A549 (cell line): ENCODE data around the gene ELAVL4. TPM values are rescaled to one million over a fixed set of nuclear protein-coding genes. Genes with fewer than 3 reads are reported as not detected.

ENCODE experiments used
- ATAC-seq, 2 experiments: fragments of 200-7000 bp in 1 of 2; fragments of >200 bp in 1 of 2; cut with Nextera tagmentation in 1 of 2; cut with Tn5 transposase in 1 of 2; 3 replicates each; pipeline versions ENCODE4 v1.8.0 to v1.9.1; 2018 to 2020; ENCODE audit warnings: mild to moderate bottlenecking in 1 of 2, moderate library complexity in 1 of 2
- CTCF ChIA-PET: fragments of 300-600 bp; sonication (Branson Sonifier 250); formaldehyde crosslinking; extraction: SDS; loops from one replicate; lab custom pipeline; 2021; ENCODE audit warnings: antibody characterized with exemption, inconsistent platforms; lab: Yijun Ruan, JAX
- POLR2A ChIA-PET: fragments of 350-600 bp; formaldehyde crosslinking; extraction: SDS; loops from one replicate; lab custom pipeline; 2021; ENCODE audit warnings: antibody characterized with exemption, inconsistent platforms; lab: Yijun Ruan, JAX
- DNase-seq, 2 experiments: peaks; one replicate each; pipeline versions ENCODE4 v3.0.0 to v3.0.0-alpha.2; 2011 to 2016; ENCODE audit warnings: low read depth in 1 of 2, low spot score in 1 of 2
- FAIRE-seq: peaks from 2 replicates; lab custom pipeline; 2011; peaks lifted over from hg19 to GRCh38; lab: Jason Lieb, UNC
- H3K27ac ChIP-seq, 2 experiments: fragments of >200 bp; sonication (Bioruptor Twin); formaldehyde crosslinking; 3 replicates each; pipeline ENCODE4 v1.5.1; 2016 to 2017
- H3K4me1 ChIP-seq: fragments of >200 bp; sonication (Bioruptor Twin); formaldehyde crosslinking; 3 replicates; pipeline ENCODE4 v1.6.1; 2016
- H3K4me2 ChIP-seq: fragments of >200 bp; sonication (Bioruptor Twin); formaldehyde crosslinking; 3 replicates; pipeline ENCODE4 v1.6.1; 2016
- H3K4me3 ChIP-seq: fragments of >200 bp; sonication (Bioruptor Twin); formaldehyde crosslinking; 3 replicates; pipeline ENCODE4 v1.5.1; 2016
- H3K9me3 ChIP-seq: fragments of >200 bp; sonication (Bioruptor Twin); formaldehyde crosslinking; 3 replicates; pipeline ENCODE4 v1.6.1; 2016
- CBX8 ChIP-seq: fragments of 200-600 bp; sonication (generic); IDR thresholded peaks from 2 replicates; pipeline ENCODE4 v1.6.1; 2016
- CHD4 ChIP-seq: fragments of 200-600 bp; sonication (generic); IDR thresholded peaks from 2 replicates; pipeline ENCODE4 v1.6.1; 2016; ENCODE audit warnings: antibody characterized with exemption, mild to moderate bottlenecking, borderline replicate concordance
- FOSL2 ChIP-seq, 2 experiments: fragments of 450-650 bp in 1 of 2; fragments of >200 bp in 1 of 2; sonication (Bioruptor Twin) in 1 of 2; formaldehyde crosslinking; IDR thresholded peaks; 2 replicates each; pipeline versions ENCODE4 v1.5.0 to v1.6.1; 2016 to 2020; ENCODE audit warnings: mild to moderate bottlenecking in 1 of 2, moderate library complexity in 1 of 2
- FOXS1 ChIP-seq: fragments of 250-450 bp; sonication (Bioruptor Pico); IDR thresholded peaks from 2 replicates; pipeline ENCODE4 v1.5.0; 2020; ENCODE audit warnings: mild to moderate bottlenecking, moderate library complexity
- JUN ChIP-seq, 2 experiments: fragments of >200 bp; sonication (Bioruptor Twin); formaldehyde crosslinking; IDR thresholded peaks; 2 replicates in 1 of 2; 3 replicates in 1 of 2; pipeline ENCODE4 v1.6.1; 2016 to 2017
- KDM5A ChIP-seq: fragments of 200-600 bp; sonication (generic); IDR thresholded peaks from 2 replicates; pipeline ENCODE4 v1.6.1; 2016; ENCODE audit warnings: antibody characterized with exemption, mild to moderate bottlenecking
- MAZ ChIP-seq: fragments of 150-350 bp; IDR thresholded peaks from 2 replicates; pipeline ENCODE4 v1.6.1; 2014; ENCODE audit warnings: antibody characterized with exemption, low read depth, low read length, borderline replicate concordance
- NFE2L2 ChIP-seq: fragments of 150-350 bp; conservative IDR thresholded peaks from 2 replicates; pipeline ENCODE4 v1.6.1; 2014; ENCODE audit warnings: low read length
- POLR2A ChIP-seq: IDR thresholded peaks from 2 replicates; pipeline ENCODE4 v1.6.1; 2012; ENCODE audit warnings: mild to moderate bottlenecking, low read length
- POLR2AphosphoS2 ChIP-seq: conservative IDR thresholded peaks from 2 replicates; pipeline ENCODE4 v1.6.1; 2012; ENCODE audit warnings: low read length, improper control_type of control experiment, inconsistent platforms
- ZC3H11A ChIP-seq: fragments of 450-650 bp; IDR thresholded peaks from 2 replicates; pipeline ENCODE4 v1.6.1; 2014; ENCODE audit warnings: antibody characterized with exemption, mild to moderate bottlenecking
- WGBS: methylation state at CpG from one replicate; pipeline ENCODE4 v1.1.6; 2017; ENCODE audit errors: missing lambda C conversion rate; 5-methylcytosine and 5-hydroxymethylcytosine counted together
- polyA plus RNA-seq, 4 experiments: library from polyadenylated mRNA; depleted of rRNA in 3 of 4; stranded (reverse); fragments of >200 nt; fragmentation: RNase III in 1 of 4; extraction: RNeasy Plus Mini Kit Qiagen cat#74134 plus additional on column Dnase treatment in 1 of 4; gene quantifications; 2 replicates in 3 of 4; 3 replicates in 1 of 4; pipeline ENCODE4 v1.2.3, GENCODE V29; 2011 to 2017
- TF ChIP-seq, protein P1 (sequence below): IDR thresholded peaks from 2 replicates; pipeline ENCODE4 v1.6.1; 2012
- TF ChIP-seq, protein P2 (sequence below): fragments of 150-350 bp; IDR thresholded peaks from 2 replicates; pipeline ENCODE4 v1.6.1; 2014; ENCODE audit warnings: low read depth, mild to moderate bottlenecking, low read length
- TF ChIP-seq, protein P3 (sequence below): fragments of >200 bp; sonication (Bioruptor Twin); formaldehyde crosslinking; IDR thresholded peaks from 3 replicates; pipeline ENCODE4 v1.5.1; 2016
- TF ChIP-seq, protein P4 (sequence below): IDR thresholded peaks from 2 replicates; pipeline ENCODE4 v1.6.1; 2012
- TF ChIP-seq, protein P5 (sequence below): fragments of >200 bp; sonication (Bioruptor Twin); formaldehyde crosslinking; IDR thresholded peaks from 3 replicates; pipeline ENCODE4 v1.6.1; 2016

ELAVL4 gene
- polyA plus RNA-seq, 2 of the 4 experiments (the other 2 are of a cell fraction), result not detected

DNA sequence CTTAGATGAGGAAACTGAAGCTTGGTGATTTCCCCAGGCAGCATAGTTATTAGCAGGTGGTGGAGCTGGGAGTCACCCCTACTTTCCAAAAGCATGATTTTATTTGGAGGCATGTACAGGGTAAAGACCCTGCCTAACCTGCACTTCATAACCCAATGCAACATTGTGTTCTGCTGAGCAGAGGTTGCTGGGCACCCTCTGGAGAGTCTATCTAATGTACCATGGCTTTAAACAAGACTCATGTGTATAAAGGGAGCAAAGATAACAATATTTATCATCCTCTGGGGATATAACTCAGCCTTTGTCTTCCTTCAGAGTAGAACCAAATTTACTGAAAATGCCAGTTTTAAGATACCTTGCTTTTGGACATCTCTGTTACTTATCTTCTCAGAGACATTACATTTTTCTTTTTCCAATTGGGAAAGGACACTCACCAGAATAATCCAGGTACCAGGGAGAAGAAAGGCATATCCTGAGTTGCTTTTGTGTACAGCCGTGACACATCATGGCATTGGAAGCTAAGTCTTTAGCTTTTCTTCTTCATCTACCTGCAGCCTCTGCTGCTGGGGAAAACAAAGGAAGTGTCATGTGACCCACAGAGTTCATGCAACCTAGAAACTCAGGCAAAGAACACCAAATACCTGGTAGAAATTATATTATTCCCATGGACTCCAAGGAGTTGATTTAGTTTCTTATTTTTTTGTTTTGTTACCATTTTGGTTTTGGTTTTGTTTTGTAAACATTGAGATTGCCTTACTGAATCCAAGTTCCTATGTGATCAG lies 39.6 kb downstream of the ELAVL4 start (continued):
- no peak for TF ChIP-seq POLR2AphosphoS2
- no peak for TF ChIP-seq POLR2A
- TF ChIP-seq, all 56 proteins: peak for 0

DNA sequence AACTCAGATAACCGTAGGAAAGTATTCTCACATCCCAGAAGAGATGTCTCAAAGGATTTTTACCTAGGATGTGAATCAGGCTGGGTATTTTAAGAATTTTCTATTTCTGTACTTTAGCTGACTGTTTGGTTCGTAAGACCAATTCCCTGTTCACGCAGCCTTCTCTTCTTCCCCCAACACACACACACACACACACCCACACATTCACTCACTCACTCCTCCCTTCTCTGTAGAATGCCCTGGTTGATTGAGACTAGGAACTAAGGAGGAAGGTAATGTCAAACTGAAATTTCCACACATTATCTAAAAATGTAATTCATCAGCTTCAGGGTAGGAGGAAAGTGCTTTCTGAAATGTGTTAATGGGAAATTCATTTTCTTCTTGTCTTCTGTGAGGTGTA lies 43.5 kb downstream of the ELAVL4 start:
- TF ChIP-seq, protein P1, sequence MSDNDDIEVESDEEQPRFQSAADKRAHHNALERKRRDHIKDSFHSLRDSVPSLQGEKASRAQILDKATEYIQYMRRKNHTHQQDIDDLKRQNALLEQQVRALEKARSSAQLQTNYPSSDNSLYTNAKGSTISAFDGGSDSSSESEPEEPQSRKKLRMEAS, result no peak
- TF ChIP-seq JUN (IDR thresholded peaks at IDR 0.05) (no peak), NFE2L2 (no peak), CHD4 (no peak), MAZ (no peak), CBX8 (no peak), ZC3H11A (no peak)
- TF ChIP-seq, protein P2, sequence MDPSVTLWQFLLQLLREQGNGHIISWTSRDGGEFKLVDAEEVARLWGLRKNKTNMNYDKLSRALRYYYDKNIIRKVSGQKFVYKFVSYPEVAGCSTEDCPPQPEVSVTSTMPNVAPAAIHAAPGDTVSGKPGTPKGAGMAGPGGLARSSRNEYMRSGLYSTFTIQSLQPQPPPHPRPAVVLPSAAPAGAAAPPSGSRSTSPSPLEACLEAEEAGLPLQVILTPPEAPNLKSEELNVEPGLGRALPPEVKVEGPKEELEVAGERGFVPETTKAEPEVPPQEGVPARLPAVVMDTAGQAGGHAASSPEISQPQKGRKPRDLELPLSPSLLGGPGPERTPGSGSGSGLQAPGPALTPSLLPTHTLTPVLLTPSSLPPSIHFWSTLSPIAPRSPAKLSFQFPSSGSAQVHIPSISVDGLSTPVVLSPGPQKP, result no peak
- TF ChIP-seq, protein P3, sequence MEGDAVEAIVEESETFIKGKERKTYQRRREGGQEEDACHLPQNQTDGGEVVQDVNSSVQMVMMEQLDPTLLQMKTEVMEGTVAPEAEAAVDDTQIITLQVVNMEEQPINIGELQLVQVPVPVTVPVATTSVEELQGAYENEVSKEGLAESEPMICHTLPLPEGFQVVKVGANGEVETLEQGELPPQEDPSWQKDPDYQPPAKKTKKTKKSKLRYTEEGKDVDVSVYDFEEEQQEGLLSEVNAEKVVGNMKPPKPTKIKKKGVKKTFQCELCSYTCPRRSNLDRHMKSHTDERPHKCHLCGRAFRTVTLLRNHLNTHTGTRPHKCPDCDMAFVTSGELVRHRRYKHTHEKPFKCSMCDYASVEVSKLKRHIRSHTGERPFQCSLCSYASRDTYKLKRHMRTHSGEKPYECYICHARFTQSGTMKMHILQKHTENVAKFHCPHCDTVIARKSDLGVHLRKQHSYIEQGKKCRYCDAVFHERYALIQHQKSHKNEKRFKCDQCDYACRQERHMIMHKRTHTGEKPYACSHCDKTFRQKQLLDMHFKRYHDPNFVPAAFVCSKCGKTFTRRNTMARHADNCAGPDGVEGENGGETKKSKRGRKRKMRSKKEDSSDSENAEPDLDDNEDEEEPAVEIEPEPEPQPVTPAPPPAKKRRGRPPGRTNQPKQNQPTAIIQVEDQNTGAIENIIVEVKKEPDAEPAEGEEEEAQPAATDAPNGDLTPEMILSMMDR, result no peak
- TF ChIP-seq, protein P4, sequence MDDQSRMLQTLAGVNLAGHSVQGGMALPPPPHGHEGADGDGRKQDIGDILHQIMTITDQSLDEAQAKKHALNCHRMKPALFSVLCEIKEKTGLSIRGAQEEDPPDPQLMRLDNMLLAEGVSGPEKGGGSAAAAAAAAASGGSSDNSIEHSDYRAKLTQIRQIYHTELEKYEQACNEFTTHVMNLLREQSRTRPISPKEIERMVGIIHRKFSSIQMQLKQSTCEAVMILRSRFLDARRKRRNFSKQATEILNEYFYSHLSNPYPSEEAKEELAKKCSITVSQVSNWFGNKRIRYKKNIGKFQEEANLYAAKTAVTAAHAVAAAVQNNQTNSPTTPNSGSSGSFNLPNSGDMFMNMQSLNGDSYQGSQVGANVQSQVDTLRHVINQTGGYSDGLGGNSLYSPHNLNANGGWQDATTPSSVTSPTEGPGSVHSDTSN, result no peak
- no peak overlapping the region for H3K27ac ChIP-seq
- H3K9me3 ChIP-seq, result no peaks in the 10 kb centered on the region
- no peak overlapping the region for H3K4me3 ChIP-seq
- no peaks in the 10 kb centered on the region for H3K4me1 ChIP-seq
- POLR2A ChIA-PET, result no interaction called here
- no peak for DNase-seq
- CTCF ChIA-PET, result no interaction called here
- ATAC-seq, result no peak
- H3K4me2 ChIP-seq, result no peak overlapping the region
- no peak for FAIRE-seq
- WGBS, result 29% methylated on average over 3 of the region's 3 CpGs

DNA sequence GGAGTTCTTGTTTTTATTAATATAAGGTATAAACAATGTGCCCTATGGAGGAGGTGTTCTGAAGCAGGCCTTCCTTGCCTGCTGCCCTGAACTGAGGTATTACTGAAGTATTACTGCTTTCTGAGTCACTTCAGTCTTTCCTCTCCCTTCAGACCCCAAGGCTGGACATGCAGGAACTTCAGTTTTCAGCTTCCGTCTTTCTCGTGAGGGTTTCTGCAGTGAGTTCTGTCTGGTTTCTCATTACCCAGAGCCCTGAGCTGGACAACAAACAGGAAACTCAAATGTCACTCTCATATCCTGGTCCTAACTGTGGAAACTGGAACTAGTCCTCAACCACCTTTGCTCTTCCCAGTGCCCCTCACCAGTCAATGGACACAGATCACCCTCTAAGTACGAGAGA lies 46.8 kb downstream of the ELAVL4 start:
- CTCF ChIA-PET, result no interaction called here
- no peak overlapping the region for H3K4me2 ChIP-seq
- H3K4me3 ChIP-seq, result no peak overlapping the region
- 31% methylated on average over 3 of the region's 3 CpGs for WGBS
- POLR2A ChIA-PET, result no interaction called here
- no peaks in the 10 kb centered on the region for H3K9me3 ChIP-seq
- no peak for FAIRE-seq
- no peak for DNase-seq
- no peak overlapping the region for H3K27ac ChIP-seq
- TF ChIP-seq JUN (IDR thresholded peaks at IDR 0.05) (no peak), ZC3H11A (no peak), FOXS1 (CRISPR knock-in tag) (no peak), KDM5A (no peak), POLR2AphosphoS2 (no peak), FOSL2 (IDR thresholded peaks at IDR 0.05) (no peak), FOSL2 (CRISPR knock-in tag; IDR thresholded peaks at IDR 0.05) (no peak)
- TF ChIP-seq, protein P5, sequence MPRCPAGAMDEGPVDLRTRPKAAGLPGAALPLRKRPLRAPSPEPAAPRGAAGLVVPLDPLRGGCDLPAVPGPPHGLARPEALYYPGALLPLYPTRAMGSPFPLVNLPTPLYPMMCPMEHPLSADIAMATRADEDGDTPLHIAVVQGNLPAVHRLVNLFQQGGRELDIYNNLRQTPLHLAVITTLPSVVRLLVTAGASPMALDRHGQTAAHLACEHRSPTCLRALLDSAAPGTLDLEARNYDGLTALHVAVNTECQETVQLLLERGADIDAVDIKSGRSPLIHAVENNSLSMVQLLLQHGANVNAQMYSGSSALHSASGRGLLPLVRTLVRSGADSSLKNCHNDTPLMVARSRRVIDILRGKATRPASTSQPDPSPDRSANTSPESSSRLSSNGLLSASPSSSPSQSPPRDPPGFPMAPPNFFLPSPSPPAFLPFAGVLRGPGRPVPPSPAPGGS, result no peak
- no peaks in the 10 kb centered on the region for H3K4me1 ChIP-seq
- ATAC-seq, result no peak
